Measurements from ENCODE around the gene UAP1L1.

Gene UAP1L1

GRCh38 chr9:137077010-137077747 lies at the start of gene UAP1L1:
TSS of gene UAP1L1 (plus strand) at chr9:137077517. CDS start at chr9:137077533, 16 bp downstream.
- TF ChIP-seq YY1 (IDR thresholded peaks at IDR 0.05; ENCODE audit: insufficient read depth, insufficient read length) (no peak), ZNF274 (IDR thresholded peaks at IDR 0.05; ENCODE audit: low read depth, low read length) (no peak), SUZ12 (IDR thresholded peaks at IDR 0.05; ENCODE audit: extremely low read depth, insufficient read depth, insufficient read length) (no peak)
- peak within 1 kb of the TSS; percentile 90 for H3K9ac ChIP-seq (ENCODE audit: insufficient read length, low read depth)

GRCh38 chr9:137028263-137029057 lies 48.9 kb upstream of the UAP1L1 start:
- H3K4me3 ChIP-seq (ENCODE audit: insufficient read length, low read depth), result peak overlapping the region; percentile 33
- H3K9ac ChIP-seq (ENCODE audit: insufficient read length, low read depth), result peak overlapping the region; percentile 75
- H3K4me1 ChIP-seq (ENCODE audit: insufficient read depth, insufficient read length), result peaks cover 40% of the 10 kb centered on the region
- no peak for TF ChIP-seq YY1 (IDR thresholded peaks at IDR 0.05; ENCODE audit: insufficient read depth, insufficient read length)
- no peak for TF ChIP-seq SUZ12 (IDR thresholded peaks at IDR 0.05; ENCODE audit: extremely low read depth, insufficient read depth, insufficient read length)
- TF ChIP-seq ZNF274 (IDR thresholded peaks at IDR 0.05; ENCODE audit: low read depth, low read length), result no peak
- peaks cover 34% of the 10 kb centered on the region for H3K27me3 ChIP-seq (ENCODE audit: insufficient read depth, insufficient read length)
- H3K36me3 ChIP-seq (ENCODE audit: insufficient read depth, insufficient read length, low read length), result no peaks in the 10 kb centered on the region
- no peak for DNase-seq (ENCODE audit: low read depth, low spot score)
- H3K9me3 ChIP-seq (ENCODE audit: insufficient read depth, low read length), result no peaks in the 10 kb centered on the region

More at GRCh38 chr9:137077010-137077747, at the start of gene UAP1L1:
- peaks cover 26% of the 10 kb centered on the region for H3K36me3 ChIP-seq (ENCODE audit: insufficient read depth, insufficient read length, low read length)
- H3K27me3 ChIP-seq (ENCODE audit: insufficient read depth, insufficient read length), result peaks cover 12% of the 10 kb centered on the region
- no peak for DNase-seq (ENCODE audit: low read depth, low spot score)
- H3K4me3 ChIP-seq (ENCODE audit: insufficient read length, low read depth), result peak within 1 kb of the TSS; percentile 78
- peaks cover 12% of the 10 kb centered on the region for H3K4me1 ChIP-seq (ENCODE audit: insufficient read depth, insufficient read length)
- H3K9me3 ChIP-seq (ENCODE audit: insufficient read depth, low read length), result no peaks in the 10 kb centered on the region

DNA sequence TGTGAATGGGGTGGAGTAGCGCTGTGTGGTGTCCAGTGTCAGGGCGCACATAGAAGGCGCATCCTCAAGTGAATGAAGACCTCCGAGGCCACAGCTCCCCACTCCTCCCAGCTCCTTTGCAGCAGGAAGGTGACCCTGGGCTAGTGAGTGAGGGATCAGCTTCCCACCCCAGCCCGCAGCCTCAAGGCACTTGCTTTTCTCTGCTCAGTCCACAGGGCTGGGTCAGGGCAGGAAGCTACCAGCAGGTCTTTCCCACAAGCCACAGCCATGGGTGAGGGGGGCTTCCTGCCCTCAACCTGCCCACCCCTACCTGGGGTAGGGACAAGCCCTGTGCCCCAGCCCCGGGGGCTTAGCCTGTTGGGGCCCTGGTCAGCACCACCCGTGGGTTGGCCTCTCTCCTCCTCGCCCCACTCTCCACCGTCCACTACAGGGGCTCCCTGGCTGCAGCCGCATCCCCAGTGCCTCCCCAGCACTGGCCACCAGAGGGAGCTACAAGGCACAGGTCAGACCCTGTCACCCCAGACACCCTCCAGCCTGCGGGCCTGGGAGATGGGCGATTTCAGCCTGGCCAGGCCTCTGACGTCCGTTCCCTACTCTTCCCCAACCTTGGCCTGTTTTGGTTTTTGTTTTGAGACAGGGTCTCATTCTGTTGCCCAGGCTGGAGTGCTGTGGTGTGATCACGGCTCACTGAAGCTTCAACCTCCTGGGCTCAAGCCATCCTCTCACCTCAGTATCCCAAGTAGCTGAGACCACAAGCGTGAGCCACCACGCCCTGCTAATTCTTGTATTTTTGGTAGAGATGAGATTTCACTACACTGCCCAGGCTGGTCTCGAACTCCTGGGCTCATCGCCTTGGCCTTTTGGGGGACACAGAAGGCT lies 48.0 kb upstream of the UAP1L1 start:
- Histone ChIP-seq H3K4me3 (ENCODE audit: insufficient read length, low read depth) (peak overlapping the region; percentile 33), H3K9ac (ENCODE audit: insufficient read length, low read depth) (peak overlapping the region; percentile 75), H3K27me3 (ENCODE audit: insufficient read depth, insufficient read length) (peaks cover 35% of the 10 kb centered on the region), H3K4me1 (ENCODE audit: insufficient read depth, insufficient read length) (peaks cover 36% of the 10 kb centered on the region), H3K9me3 (ENCODE audit: insufficient read depth, low read length) (no peaks in the 10 kb centered on the region), H3K36me3 (ENCODE audit: insufficient read depth, insufficient read length, low read length) (no peaks in the 10 kb centered on the region)
- DNase-seq (ENCODE audit: low read depth, low spot score), result peak; percentile 49
- TF ChIP-seq SUZ12 (IDR thresholded peaks at IDR 0.05; ENCODE audit: extremely low read depth, insufficient read depth, insufficient read length), result no peak
- TF ChIP-seq YY1 (IDR thresholded peaks at IDR 0.05; ENCODE audit: insufficient read depth, insufficient read length), result no peak
- no peak for TF ChIP-seq ZNF274 (IDR thresholded peaks at IDR 0.05; ENCODE audit: low read depth, low read length)

DNA sequence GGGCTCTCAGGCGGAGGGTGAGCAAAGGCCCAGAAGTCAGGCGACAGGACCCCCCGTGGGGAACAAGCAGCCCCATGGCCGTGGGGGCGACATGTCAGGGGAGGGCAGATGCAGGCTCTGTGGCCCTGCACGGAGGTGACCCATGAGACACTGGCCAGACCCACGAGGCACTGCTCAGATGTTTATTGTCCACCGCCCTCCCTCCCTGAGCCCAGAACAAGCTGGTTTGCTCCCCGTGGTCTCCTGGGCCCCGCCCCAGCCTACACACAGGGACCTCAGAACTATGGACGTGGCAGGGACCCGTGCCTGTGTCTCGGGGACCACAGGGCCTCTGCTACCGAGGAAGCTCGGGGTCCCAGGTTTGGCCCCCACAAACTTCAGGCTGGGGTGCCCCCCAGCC lies 47.3 kb upstream of the UAP1L1 start:
- no peaks in the 10 kb centered on the region for H3K9me3 ChIP-seq (ENCODE audit: insufficient read depth, low read length)
- H3K27me3 ChIP-seq (ENCODE audit: insufficient read depth, insufficient read length), result peaks cover 42% of the 10 kb centered on the region
- no peaks in the 10 kb centered on the region for H3K36me3 ChIP-seq (ENCODE audit: insufficient read depth, insufficient read length, low read length)
- H3K9ac ChIP-seq (ENCODE audit: insufficient read length, low read depth), result peak overlapping the region; percentile 61
- DNase-seq (ENCODE audit: low read depth, low spot score), result no peak
- H3K4me3 ChIP-seq (ENCODE audit: insufficient read length, low read depth), result no peak overlapping the region
- peaks cover 41% of the 10 kb centered on the region for H3K4me1 ChIP-seq (ENCODE audit: insufficient read depth, insufficient read length)
- no peak for TF ChIP-seq ZNF274 (IDR thresholded peaks at IDR 0.05; ENCODE audit: low read depth, low read length)
- no peak for TF ChIP-seq SUZ12 (IDR thresholded peaks at IDR 0.05; ENCODE audit: extremely low read depth, insufficient read depth, insufficient read length)
- TF ChIP-seq YY1 (IDR thresholded peaks at IDR 0.05; ENCODE audit: insufficient read depth, insufficient read length), result no peak

DNA sequence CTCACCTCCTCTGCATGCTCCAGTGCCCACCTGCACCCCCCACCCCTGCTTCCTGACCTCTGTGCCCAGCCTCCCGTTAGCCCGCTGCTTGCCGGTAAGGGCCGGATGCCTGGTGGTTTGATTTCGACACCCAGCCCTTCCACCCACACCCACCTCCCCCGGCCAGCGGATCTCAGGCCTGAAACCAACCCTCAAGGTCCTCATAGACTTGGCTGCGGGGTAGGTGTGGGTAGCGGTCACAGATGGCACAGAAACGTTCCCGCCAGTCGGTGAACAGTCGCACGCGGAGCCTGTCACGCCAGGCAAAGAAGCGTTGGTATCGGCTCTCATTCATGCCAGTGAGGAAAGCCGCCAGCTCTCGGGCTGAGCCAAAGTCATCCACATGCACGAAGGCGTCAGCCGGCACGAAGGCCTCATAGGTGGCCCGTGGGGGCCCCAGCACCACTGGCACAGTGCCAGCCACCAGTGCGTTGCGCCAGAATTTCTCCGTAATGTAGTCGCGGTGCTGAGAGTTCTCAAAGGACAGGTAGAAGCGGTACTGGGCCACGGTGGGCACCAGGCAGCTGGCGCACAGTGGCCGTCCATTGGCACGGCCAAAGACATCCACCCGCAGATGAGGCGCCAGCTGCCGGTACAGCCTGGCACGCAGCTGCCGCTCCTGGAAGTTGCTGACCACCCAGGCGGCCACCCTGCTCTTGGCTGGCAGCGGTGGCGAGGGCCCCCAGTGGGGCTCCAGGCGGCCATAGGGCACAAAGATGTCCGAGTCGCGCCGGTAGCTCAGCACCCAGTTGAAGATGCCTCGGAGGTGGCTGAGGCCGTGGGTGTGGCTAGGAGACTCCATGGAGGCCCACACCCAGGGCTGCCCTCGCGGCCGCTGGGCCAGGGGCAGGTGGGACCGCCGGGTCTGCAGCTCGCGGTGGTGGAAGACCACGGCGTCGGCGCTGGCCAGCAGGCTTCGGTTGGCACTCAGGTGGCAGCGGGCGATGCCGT lies 46.5 kb upstream of the UAP1L1 start:
- H3K4me3 ChIP-seq (ENCODE audit: insufficient read length, low read depth), result no peak overlapping the region
- DNase-seq (ENCODE audit: low read depth, low spot score), result no peak
- H3K9ac ChIP-seq (ENCODE audit: insufficient read length, low read depth), result no peak overlapping the region
- H3K36me3 ChIP-seq (ENCODE audit: insufficient read depth, insufficient read length, low read length), result no peaks in the 10 kb centered on the region
- H3K27me3 ChIP-seq (ENCODE audit: insufficient read depth, insufficient read length), result peaks cover 41% of the 10 kb centered on the region
- TF ChIP-seq ZNF274 (IDR thresholded peaks at IDR 0.05; ENCODE audit: low read depth, low read length) (no peak), YY1 (IDR thresholded peaks at IDR 0.05; ENCODE audit: insufficient read depth, insufficient read length) (no peak), SUZ12 (IDR thresholded peaks at IDR 0.05; ENCODE audit: extremely low read depth, insufficient read depth, insufficient read length) (no peak)
- no peaks in the 10 kb centered on the region for H3K9me3 ChIP-seq (ENCODE audit: insufficient read depth, low read length)
- H3K4me1 ChIP-seq (ENCODE audit: insufficient read depth, insufficient read length), result peaks cover 42% of the 10 kb centered on the region

All from NT2/D1 (cell line).